Activated T-helper 1 cell treated with anti-CD3 and anti-CD28 coated beads, Interleukin-2, amount 50 U/mL, for 16 hours (primary cell): Measurements from ENCODE around the gene SOWAHA.
"Not testable (repeated sequence)": the region's sequence is repeated elsewhere in the genome, so short reads cannot be mapped to it uniquely, and the experiment has no call there.

Source experiments
- DNase-seq, 2 donors: peaks; one replicate each; pipeline ENCODE4 v3.0.0-alpha.2; 2020; ENCODE audit warnings: low read depth in 1 of 2, low spot score in 1 of 2

SOWAHA gene

DNA sequence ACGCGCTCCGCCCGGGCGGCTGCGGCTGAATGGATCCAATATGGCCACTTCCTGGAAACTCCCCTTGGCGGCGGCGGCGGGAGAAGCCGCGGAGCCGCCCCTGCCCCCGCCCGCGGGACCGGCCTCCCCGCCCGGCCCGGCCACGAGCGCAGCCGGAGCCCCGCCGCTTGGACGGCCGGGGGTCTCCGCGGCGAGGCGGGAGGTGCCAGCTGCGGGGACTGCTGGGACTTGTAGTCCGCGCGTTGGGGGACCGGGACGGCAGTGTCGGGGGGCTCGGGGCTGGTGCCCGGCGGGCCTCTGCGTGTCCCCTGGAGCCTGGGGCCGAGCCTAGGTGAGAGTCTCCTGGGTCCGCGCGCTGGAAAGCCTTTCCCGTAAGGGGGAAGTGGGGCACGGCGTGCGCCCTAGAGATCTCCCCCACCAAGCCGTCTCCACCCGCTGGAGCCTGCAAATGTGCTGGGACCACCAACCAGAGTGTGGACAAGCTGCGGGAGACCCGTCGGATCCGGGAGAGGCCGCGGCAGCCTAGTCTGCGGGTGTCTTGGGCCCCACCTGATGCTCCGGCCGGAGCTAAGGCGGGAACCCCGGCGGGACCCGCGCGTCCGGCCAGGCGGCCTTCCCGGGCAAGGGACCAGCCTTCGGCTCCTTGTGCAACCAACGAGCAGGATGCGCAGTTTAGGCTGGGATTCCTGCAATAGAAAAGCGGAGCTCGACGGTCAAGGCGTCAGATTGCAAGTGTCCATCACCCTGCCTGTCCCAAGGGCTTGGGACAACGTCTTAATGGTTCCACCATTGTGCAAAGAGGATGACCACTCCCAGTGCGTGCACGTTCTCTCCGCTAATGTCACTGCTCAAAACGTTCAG lies 35.7 kb upstream of the SOWAHA start, which contains the start of gene SEPTIN8:
TSS of gene SEPTIN8 (minus strand) at position 31 of the 861 bp plus-strand sequence. CDS start 102 bp downstream, outside the sequence.
- peak in 1 of 2 donors; percentile 11 for DNase-seq

GRCh38 chr5:132778129-132778528 lies 35.0 kb upstream of the SOWAHA start:
- DNase-seq = no peak

DNA sequence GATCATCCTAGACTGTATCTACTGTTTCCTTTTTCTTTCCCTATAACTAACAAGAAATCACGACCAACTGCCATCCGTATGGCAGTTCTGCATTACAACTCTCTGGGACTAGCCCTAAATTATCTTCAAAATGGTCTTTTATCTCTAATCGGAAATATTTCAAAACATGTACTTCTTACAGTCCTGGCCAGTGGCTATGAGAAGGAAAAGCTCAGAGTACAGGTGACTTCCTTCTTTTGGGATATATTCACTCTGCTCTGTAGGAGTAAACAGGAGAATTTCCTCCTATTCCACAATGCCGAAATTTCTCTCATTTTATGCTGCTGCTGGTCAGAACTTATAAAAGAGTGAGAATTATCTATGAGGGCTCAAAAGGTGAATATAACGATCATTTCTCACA lies 34.2 kb upstream of the SOWAHA start:
- no peak for DNase-seq

GRCh38 chr5:132779961-132780360 lies 33.1 kb upstream of the SOWAHA start:
- DNase-seq = no peak

GRCh38 chr5:132780577-132780976 lies 32.5 kb upstream of the SOWAHA start:
- no peak for DNase-seq

GRCh38 chr5:132781029-132781428 lies 32.1 kb upstream of the SOWAHA start:
- no peak for DNase-seq

DNA sequence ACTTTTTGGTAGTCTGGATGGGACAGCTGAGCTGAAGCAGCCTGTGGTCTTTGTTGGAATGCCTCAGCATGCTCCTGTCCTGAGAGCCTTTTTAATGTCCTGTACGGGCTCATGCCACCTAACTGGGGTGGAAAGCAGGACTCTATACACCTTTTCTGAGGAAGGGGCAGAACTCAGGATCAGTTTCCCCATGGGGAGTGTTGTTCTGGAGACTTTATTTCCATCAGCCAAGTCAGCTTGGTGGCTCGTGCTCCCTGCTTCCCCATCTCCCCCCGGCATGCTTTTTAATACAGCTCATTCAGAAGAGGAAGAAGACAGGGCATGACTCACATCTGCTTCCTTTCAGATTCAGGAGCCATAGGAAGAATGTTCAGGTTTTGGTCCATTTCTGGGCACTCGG lies 31.0 kb upstream of the SOWAHA start:
- no peak for DNase-seq

DNA sequence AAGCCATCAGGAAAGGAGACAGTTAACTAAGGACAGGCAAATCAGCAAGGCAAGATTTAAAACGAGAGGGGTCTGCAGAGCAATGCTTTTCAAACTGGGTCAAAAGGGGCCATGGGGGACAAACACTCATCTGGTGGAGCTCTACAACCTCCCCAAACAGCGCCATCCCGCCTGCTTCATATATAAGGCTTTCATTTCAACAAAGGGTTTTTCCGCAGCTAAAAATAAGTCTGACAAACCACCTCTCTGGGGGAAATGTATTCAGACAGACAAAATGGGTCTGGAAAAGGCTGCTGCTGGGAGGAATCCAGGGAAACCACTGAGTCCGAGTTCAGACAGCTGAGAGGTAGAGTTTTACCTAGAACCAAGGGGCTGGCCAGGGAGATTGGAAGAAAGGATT lies 27.7 kb upstream of the SOWAHA start:
- no peak for DNase-seq

- no peak for DNase-seq
Observed at GRCh38 chr5:132785864-132786263, 27.2 kb upstream of the SOWAHA start.

GRCh38 chr5:132787076-132787475 lies 26.0 kb upstream of the SOWAHA start:
- no peak for DNase-seq

DNA sequence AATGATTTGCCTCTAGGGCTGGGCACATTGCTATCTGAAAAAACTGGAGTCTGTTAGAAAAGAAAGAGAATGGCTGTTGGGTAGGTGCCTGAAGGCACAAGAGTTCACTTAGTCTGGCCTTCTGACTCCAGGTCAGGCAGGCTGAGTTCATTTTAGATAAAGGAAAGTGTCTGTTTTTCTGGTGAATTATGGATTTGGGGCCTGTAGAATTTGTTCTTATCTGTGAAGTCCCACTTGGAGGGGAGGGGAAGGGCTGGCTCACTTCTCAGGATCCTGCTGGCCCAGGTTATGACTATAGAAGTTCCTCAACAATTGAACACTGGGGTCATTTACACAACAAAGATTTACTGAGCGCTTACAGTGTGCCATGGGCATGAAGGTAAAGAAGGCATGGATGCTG lies 24.6 kb upstream of the SOWAHA start:
- DNase-seq = no peak

DNA sequence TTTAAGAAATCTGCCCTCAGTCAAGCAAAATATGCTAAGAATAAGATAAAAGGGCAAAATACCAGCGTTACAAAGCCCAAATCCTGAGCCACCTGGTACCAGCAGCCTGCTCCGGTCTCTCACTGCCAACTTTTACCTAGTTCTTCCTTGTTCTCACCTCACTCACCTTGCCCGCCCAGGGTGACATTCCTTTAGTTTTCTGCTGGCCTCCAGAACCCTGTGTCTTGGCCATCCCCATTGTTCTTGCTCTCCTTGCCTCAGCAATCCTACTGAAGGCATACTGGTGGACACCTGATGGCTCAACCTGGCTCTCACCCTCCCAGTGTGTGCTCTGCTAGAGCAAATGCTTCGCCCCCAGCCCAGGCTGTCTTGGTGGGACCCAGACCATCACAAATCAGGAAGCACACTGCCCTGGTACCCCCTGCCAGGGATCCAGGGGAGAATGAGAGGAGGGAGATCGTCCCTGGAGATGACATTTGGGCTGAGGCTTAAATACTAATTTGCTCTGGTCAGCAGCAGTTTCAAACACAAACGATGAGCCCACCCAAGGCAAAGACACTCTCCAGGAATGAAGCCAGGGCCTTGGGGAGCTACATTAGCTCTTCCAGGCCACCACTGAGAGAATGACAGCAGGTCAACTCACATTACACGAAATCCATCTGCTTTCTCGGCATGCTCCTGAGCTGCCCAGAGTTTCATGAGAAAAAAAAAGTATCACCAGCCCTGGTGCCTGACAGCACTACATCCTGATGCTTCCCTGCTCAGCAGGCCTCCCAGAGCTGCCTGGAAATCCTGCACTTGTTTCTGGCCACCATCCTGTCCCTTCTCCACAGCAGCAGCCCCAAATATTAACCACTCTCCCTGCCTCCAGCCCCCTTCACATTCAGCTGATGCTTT lies 23.9 kb upstream of the SOWAHA start:
- no peak for DNase-seq

- no peak for DNase-seq
Observed at GRCh38 chr5:132790201-132790865, 22.8 kb upstream of the SOWAHA start.

DNA sequence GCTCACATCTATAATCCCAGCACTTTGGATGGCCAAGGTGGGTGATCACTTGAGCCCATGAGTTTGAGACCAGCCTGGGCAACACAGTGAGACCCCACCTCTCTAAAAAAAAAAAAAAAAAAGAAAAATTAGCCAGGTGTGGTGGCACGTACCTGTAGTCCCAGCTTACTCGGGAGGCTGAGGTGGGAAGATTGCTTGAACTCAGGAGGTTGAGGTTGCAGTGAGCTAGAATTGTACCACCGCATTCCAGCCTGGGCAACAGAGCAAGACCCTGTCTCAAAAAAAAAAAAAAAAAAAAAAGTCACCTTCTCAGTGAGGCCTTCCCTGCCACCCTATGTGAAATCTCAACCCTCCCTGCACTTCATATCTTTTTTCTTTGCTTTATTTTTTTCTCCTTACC lies 22.1 kb upstream of the SOWAHA start:
- no peak for DNase-seq

DNA sequence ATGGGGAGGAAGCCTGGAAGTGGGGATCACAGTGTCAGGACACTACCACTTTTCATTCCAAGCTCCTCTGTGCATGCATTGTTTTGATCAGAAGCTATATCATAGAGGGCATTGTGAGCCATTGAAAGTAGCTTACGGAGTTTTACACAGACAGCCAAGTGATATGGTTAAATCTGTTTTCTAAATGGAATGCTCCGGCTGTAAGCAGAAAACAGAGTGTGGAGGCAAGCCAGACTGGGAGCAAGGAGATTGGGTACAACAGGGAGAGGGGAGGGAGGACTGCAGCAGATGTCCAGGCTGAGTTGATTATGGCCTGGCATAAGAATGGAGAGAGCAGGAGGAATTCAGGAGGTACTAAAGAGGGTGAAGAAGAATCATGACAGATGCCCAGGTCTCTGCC lies 15.5 kb upstream of the SOWAHA start:
- DNase-seq = no peak

- DNase-seq = no peak
Observed at GRCh38 chr5:132799392-132799791, 13.7 kb upstream of the SOWAHA start.

DNA sequence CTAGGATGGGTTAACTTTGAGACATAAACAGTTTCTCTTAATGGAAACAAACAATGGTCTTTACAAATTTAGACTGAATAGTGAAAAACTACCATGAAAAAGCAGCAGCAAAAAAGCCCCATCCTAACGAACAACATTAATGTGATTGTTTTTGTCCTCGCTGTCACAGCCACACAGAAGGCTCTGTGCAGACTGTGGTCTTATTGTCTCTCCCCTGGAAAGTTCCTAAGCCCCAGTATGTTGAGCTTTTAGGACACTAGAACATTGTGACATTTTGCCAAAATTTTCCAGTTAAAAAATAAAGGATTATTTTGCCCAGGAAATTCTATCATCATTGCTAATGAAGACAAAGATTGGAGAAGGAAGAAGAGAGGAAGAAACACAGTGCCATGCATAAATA lies 12.6 kb upstream of the SOWAHA start:
- no peak for DNase-seq

DNA sequence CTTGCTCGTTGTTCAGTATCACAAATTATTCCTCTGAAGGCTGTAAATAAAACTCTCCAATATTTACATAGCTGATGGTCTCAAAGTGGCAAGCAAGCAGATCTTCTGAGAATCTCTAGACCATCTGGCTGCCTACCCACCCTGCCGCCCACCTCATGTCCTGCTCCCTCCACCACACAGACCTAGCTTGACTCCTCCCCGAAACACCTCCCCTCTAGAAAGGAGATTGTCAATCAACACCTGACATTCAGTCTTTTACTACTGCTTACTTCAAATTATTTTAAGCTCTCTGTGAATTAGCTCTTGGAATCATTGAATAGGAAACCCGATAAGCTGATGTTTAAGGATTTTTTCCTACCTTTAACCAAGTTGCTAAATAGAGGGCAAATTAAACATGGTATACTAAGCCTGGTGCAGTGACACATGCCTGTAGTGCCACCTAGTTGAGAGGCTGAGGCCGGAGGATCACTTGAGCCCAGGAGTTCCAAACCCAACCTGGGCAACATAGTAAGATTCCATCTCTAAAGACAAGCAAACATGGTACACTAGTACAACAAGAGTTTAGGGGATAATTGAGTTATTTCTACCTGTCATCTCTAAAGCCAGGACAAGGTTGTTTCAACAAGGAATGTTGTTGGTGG lies 10.9 kb upstream of the SOWAHA start:
- no peak for DNase-seq

- not testable (repeated sequence) for DNase-seq
Observed at GRCh38 chr5:132802685-132803066, 10.4 kb upstream of the SOWAHA start.

- not testable (repeated sequence) for DNase-seq
Observed at GRCh38 chr5:132804219-132804618, 8.9 kb upstream of the SOWAHA start.

DNA sequence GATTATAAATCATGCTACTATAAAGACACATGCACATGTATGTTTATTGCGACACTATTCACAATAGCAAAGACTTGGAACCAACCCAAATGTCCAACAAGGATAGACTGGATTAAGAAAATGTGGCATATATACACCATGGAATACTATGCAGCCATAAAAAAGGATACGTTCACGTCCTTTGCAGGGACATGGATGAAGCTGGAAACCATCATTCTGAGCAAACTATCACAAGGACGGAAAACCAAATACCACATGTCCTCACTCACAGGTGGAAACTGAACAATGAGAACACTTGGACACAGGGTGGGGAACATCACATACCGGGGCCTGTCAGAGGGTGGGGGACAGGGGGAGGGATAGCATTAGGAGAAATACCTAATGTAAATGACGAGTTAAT lies 7.2 kb upstream of the SOWAHA start:
- DNase-seq = not testable (repeated sequence)
